Fibroblast of lung (primary cell): ENCODE results near the gene ZNF511.

Experiments used
- CTCF ChIP-seq, 2 donors: IDR thresholded peaks in 1 of 2; conservative IDR thresholded peaks in 1 of 2; 1 replicate in 1 of 2; 2 replicates in 1 of 2; pipeline ENCODE4 v1.5.1; 2011 to 2012; ENCODE audit warnings: low read length in 2 of 2, control low read depth in 1 of 2, inconsistent platforms in 1 of 2, low read depth in 1 of 2, mild to moderate bottlenecking in 1 of 2
- EZH2 ChIP-seq: IDR thresholded peaks from 2 replicates; pipeline ENCODE4 v1.5.1; 2012; ENCODE audit warnings: low read length, control low read depth, mild to moderate bottlenecking; ENCODE audit errors: missing control alignments

GRCh38 chr10:133349160-133349568, 40.5 kb downstream of the ZNF511 start:
- no peak for TF ChIP-seq CTCF (conservative IDR thresholded peaks at IDR 0.05 in 1 of 2, IDR thresholded peaks at IDR 0.05 in 1 of 2; ENCODE audit: low read depth in 1 of 2, low read length in 2 of 2)
- no peak for TF ChIP-seq EZH2
